ENCODE measurements around the gene GPSM1.

Gene GPSM1

DNA sequence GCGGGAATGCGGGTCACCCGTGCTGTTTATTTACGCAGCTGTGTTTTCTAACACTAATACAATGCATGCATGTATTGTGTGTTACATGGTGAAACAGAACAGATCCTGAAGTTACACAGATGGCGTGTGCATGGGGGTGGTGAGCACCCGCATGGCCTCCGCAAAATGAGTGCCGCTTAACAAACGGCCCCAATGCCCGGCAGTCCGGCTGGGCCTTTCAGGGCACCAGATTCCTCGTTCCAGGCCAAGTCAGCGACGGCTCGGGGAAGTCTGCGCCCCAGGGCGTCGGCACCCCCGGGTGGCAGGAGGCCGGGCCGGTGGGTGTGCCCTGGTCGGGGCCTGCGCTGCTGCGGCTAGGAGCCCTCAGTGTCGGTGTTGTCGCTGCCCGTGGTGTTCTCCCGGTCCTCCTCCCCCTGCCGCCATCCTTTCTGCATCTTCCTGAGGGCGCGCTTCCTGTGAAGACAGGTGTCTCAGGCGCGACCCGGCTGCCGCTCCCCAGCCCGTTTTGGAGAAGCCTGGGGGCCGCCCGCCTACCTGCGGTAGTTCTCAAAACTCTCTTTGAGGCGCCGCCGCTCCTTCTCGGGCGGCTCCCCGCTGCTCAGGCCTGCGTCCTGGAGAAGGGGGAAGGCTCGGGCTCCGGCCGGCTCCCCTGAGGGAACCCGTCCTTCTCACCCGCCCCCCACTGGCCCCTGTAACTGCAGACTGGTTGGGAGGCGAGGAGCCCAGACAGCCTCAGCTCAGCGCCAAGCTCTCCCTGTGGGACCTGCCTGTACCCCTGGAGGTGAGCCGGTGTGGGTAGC is 36.8 kb downstream of the GPSM1 start:
- no peak for ATAC-seq

DNA sequence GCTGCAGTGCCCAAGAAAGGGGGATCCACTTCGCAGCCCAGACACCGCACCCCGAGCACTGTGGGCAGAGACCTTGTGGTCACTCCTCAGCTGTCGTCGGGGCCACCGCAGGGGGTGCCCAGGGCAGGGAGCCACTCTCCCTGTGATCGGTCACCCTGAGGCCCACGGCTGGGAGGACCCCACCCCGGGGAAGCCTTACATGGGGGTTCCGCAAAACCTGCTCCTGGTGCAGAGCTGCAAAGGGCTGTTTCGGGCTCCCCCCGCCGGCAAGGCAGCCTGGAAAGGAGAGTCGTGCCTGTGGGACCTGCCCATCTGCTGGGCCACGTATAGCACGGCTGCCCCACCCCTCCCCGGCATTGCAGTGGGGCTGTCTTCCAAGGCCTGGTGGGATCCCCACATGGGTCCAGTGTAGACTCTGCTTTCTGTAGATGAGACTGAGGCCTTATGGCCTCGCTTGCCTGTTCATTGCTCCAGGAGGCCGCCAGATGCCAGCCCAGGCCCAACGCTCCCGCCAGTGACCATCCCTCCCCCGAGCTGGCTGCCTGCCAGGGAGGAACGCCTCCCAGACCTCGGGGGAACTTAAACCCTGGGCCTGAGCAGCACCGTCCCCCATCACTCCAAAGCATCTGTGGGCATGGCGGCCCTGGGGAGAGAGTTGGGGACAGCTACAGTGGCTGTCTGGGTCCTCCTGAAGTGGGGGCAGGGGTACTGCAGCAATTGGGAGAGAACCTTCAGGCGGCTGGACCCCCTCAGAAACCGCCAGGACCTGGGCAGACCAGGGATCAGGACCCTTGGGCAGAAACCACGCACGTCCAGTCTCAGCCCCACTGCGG is 37.8 kb downstream of the GPSM1 start:
- no peak for ATAC-seq

DNA sequence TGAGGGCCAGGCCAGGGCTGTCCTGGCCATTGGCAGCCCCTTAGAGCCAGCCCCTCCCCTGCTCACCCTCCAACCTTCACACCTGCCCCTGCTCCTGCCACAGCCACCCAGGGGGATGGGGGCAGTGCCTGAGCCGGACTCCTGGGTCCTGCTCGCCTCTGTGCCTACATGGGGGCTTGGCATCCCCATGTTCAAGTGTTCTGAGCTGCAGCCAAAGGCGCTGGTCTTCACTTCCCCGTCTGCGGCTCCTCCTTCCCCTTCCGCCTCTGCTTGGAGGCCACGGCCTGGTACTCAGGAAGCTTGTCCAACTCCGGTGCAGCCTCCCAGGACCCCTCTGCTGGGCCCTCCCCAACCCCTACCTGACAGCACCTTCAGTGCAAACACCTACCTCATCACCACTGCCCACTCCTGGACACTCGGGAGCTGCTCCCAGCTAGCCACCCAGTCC is 38.5 kb downstream of the GPSM1 start:
- ATAC-seq, result no peak

DNA sequence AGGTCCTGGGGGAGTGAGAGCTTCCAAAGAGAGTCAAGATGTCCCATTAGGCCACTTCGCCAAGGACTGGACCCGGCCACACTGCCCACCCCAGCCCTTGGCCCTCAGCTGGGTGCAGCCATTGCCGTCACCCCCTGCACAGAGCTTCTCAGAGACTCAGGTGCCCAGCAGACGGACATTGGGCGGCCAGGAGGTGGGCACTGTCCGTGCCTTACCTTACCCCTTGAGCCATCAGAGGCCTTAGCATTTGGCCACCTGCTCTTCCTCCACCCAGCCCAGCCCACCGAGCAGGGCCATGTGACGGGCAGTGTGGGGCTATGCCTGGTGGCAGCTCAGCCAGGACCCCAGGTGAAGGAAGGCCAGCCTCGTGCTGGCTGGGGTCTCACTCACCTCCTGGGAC is 39.5 kb downstream of the GPSM1 start:
- ATAC-seq, result no peak

DNA sequence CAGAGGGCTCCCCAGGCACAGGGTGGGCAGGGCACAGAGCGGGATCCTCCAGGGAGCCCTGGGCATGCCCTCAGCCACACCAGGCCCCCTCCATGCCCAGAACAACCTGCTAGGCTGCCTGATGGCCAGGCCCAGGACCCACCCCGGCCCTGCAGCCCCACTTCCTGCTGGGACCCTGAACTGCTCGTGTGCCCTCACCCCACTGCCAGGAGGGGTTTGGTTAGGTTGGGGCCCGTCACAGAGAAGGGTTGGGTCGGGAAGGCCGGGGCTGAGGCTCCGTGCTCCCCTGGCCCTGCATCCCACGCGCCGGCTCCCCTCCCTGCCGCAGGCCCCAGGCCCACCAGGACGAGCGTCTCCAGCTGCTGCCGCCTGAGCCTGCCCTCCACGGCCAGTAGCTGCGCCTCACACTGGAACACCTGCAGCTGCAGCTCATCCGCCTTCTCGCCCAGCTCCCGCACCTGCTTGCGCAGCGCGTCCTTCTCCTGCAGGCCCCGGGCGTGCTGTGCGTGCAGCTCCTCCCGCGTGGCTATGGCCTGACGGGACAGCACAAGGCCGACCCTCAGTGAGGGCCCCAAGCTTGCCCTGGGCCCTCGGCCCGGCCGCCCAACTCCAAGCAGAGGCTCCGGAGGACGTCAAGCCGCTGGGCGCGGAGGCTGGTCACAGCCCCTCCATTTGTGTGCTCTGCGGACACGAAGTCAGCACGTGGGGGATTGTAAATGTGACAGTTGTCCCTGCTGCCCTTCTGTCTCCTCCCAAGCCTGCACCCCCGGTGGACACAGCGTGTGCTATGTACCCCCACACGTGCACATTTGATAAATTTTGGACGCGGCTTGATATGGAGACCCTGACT is 40.2 kb downstream of the GPSM1 start:
- ATAC-seq, result no peak

DNA sequence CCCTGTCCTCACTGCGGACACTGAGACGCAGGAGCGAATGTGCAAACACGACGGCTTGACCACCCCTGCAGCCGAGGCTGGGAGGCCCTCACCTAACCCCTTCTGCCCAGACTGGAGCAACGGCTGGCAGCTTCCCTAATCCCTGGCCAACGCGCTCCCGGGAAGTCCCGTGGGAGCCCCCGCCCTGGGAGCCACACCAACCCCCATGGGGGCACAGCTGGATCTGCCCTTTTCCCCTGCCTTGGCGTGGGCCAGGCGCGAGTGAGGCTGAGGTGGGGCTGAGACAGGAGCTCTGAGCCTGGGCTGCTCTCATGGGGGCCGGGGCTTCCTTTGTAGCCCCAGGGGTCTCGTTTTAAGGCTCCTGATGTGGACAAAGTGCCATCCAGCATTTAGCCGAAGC is 40.9 kb downstream of the GPSM1 start:
- no peak for ATAC-seq

DNA sequence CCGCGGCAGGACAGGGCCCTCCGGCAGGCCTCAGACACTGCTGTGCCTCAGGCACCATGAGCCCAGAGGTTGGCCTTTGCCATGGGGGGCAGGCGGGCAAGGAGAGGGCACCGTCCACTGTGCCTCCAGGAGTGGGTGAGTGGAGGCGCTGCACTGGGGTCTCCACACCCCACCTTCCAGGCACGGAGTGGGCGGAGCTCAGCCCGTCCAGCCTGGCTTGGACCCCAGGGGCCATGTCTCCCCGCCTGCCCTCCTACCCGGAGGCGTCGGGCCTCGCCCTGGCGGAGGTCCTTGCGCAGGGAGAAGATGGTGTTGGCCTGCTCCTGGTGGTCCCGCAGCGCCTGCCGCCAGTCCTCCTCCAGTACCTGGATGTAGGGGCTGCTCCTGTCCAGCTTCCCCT is 42.7 kb downstream of the GPSM1 start:
- ATAC-seq, result no peak

DNA sequence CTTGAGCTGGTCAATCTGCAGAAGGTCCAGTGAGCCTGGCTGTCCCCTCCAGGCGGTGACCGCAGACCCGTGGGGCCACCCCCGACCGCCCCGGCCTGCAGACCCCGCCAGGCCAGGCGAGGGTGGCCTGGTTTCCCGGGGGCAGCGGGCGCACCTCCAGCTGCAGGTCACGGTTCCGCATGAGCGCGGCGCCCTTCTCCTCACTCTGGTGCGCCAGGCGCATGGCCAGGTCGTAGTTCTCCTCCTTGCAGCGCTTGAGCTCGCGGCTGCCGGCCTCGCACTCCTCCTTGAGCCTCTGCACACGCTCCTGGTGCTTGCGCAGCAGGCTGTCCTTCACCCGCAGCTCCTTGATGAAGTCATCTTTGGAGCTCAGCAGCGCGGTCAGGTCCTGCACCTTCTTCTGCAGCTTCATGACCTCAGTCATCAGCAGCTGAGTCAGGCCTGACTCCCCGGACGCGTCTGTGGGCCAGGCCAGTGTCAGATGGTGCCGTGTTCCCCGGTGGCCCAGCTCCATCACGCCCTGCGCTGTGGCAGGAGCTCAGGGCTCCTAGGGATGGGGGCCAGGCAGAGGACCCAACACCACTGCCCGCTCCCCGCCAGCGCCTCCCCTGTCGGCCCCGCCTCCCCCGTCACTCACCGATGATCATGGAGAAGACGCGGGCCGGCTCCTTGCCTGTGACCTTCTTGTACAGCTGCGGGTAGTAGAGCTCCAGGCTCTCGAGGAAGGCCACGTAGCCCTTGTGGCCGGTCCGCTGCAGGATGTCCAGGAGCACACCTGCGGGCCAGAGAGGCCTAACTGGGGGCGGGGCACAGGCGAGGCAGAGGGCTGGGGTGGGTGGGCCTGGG is 43.6 kb downstream of the GPSM1 start:
- ATAC-seq, result no peak

DNA sequence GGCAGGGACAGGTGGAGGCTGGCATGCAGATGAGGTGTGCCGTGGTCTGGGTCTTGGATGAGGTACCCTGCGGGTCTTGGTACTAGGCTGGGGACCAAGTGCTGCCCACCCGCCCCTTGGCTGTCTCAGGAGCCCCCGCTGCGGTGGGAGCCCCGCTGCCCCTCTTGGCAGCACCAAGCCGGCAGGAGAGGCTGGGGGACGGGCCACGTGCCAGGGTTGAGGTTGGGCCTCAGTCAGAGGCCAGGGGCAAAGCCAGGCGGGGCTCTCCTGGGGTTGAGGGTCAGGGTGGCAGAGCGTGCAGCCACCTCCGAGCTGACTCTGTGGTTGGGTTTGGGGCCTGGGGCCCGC is 44.2 kb downstream of the GPSM1 start:
- ATAC-seq, result no peak

DNA sequence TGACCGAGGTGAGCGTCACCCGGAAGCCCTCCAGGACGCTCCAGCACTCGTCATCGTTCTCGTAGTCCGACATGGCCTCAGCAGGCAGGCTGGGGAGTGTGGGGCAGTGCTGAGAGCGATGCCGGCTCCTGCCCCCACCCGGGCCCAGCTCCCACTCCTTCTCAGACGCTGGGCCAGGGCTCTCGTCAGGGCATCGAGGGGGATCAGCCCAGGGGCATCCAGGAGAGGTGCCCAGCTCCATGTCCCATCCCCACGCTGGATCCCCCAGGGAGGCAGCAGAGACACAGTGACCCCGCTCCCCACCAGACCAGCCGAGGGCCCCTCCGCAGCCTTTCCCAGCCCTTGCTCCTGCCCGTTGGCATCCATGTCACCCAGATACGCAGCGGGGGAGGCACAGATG is 44.7 kb downstream of the GPSM1 start:
- no peak for ATAC-seq

DNA sequence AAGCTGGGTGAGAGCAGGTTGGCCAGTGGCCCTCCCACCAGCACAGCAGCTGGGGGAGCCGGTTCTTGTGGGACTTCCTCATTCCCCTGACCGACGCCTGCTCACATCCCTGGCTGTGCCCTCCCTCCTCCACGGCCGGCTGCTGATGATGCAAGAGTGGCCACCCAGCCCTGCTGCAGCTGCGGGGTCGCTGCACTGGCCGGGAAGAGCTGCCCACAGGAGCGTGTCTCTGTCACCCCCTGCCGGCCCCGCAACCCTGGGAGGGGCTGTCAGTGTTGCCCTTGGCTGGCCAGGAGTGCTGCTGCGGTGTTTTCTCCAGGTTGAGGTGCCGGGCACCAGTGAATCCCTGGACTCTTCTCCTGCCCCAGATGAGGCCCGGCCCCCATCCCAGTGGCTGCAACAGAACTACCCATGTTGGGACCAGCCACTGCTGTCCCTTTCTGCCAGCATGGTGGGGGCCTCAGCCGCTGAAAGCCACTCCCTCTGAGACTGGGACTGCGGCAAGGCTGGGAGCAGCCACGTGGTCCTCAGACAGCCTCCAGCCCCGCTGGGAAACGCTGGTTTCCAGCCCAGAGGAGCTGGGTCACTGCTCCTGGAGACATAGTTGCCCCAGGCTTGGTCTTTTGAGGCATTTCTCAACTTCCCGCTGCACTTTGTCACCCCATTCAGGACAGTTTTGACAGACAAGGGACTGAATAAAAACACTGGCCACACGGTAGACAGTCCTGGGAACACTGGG is 45.4 kb downstream of the GPSM1 start:
- peak in 1 of 2 donors; percentile 16 for ATAC-seq

DNA sequence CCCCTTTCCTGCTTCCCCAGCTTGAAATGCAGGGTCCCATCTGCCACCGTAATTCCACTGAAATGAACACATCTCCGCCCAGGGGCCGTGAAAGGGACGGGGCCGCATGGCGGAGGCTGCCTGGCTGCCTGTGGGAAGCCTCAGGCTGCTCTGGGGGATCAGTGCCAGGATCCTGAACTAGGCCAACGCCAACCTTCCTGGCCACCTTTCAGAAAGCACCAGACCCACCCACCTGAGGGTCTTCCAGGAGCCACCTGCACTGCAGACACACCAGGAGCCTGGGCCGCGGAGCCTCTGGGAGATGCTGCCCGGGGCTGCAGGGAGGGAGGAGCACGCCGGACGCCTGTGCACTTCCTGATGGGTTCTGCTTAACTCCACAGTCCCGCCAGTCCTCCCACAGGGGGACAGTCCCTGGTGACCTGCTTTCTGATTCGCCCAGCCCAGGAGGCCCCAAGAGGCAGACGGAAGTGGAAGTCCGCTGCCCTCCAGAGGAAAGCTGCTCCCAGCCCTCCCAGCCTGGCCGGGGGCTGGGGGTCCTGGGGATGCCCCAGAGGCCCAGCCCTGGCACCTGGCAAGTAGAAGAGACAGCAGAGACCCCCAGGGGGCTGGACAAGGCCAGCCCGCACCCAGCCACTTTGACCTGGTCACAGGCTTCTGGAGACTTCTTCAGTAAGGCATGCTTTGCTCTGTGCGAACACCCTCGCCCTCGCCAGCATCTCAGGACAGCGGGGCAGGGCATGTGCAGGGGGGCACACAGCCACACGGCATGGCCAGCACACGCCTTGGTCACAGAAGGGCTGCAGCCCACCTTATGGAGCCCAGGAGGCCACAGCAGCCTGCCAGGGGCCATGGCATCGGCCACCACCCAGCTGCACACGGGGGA is 46.2 kb downstream of the GPSM1 start, which contains the start of gene CARD9:
TSS of gene CARD9 (minus strand) at position 370 of the 883 bp plus-strand sequence. CDS start 1,591 bp downstream, outside the sequence.
- peak in 1 of 2 donors; percentile 42 for ATAC-seq

DNA sequence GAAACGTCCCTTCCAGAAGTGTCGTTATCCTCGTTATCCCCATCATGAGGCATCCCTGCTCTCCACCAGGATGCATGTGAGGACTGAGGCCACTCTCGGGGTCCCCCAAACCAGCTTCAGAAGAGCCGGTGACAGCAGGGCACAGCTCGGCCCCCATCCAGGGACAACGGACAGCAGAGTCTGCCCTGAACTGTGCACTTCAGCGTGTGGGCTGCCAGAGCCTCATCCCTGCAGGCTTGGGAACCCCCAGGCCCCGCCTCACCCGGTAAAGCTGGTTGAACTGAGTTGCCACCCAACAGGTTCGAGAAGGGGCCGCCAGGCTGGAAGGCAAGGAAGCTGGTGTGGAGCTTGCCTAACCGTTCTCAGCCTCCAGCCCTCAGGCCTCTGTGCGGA is 46.8 kb downstream of the GPSM1 start:
- peak in 1 of 2 donors; percentile 8 for ATAC-seq

DNA sequence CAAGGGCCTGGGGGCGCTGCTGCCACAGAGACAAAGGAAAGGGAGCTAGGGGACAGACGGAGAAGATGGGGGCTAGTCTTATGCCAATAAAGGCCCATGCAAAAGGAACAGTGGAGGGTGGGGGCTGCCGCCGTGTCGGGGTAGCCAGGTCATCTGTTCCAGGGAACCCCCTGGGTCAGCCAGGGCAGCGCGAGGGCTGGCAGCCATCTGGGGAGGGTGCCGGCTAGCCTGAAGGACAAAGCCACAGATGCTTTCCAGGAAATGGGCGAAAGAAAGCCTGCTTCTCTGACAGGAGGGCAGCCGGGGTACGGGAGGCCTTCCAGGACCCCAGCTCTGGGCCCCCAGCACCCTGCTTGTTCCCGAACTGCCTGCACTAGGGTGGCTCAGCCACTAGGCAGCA is 47.8 kb downstream of the GPSM1 start:
- ATAC-seq, result no peak

DNA sequence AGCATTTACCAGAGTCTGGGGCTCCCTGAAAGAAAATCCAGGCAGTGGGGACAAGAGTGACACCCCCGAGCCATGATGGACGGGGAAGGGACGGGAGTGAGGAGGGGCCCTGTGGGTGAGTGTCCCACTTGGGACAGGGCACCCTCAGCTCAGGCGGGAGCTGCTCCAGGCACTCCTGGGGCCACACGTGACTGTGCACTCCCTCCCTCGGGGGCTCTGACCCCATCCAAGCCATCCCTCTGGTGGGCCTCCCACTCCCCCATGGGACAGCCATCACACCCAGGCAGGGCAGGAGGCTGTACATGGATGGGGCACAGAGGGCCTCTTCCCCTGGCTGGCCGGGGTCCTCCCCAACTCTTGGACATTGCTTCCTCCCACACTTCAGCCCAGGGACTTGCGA is 49.1 kb downstream of the GPSM1 start:
- no peak for ATAC-seq

DNA sequence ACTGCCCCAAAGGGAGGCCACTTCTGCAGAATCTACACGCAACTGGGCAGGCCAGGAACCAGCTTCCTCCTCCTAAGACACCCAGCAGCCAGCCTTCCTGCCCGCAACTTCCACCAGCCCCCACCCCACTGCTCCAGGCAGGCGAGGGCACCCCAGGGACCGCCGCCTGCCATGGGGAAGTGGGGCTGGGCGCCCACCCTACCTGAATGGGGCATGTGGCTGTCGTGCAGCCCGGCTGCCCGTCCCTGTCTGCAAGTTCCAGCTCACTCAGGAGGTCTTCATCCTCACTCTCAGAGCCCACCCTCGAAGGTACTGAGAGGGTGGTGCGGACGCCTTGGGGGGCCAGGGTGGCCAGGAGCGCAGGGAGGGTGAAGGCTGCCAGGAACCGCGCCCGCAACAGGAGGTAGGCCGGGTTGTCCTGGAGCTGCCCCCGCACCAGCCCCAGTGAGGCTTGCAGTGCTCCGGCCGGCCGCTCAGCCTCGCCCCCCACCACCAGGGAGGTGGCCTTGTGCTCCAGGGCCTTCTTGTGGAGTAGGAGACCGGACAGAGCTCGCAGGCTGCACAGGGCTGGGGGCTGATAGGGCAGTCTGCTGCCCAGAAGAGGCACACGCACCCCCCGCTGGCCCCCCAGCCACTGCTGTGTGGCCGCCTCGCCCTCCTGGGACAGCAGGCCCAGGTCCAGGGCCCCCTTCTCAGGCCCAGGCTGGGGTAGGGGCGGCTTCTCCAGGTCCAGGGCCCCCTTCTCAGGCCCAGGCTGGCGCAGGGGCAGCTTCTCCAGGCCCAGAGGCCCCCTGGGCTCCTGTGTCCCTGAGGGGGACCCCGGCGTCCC is 50.2 kb downstream of the GPSM1 start:
- ATAC-seq, result no peak

DNA sequence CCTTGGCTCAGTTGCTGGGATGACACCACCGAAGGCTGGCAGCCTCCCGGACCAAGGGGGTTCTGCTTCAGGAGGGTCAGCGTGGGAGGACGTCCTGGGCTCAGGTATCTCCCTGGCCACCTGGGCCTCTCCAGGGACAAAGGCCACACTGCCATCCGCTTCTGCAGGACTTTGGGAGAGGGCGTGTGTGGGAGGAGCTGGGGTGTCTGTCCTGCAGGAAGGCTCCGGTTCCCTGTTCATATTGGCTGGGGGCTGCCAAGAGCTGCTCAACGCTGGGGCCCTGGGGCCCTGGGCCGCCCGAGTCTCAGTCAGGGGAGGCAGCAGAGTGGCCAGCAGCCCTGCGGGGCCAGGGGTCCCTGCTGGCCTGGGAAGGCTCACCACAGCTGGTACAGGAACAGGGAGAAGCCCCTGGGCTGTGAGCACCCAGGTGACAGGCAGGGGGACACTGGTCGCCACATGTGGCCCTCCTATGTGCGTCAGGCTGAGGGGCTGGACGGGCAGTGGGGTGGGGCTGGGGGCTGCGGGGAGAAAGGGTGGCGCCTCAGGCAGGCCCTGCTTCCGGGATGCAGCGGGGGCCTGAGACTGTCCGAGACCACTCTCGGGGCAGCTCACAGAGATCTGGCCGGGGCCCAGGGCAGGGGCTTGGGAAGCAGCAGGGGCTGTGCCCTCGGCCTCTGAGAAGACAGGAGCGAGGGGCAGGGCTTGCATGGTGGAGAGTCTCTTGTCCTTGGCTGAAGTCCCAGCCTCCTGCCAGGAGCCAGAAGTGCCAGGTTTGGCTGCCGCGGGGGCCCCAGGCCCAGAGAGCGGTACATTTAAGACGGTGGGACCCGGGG is 51.0 kb downstream of the GPSM1 start:
- ATAC-seq, result no peak

DNA sequence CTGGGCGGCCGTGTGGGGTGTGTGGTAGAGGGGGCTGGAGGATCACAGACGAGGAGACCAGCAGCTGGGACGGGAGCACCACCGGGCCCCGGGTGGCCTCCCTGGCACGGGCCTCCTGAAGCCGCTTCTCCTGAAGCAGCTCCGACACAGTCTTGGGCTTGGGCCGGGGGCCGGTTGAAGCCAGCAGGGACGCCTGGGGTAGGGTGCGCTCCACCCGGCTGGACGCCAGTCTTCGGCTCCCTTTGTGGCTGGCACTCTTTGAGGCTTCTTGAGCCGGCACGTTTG is 51.6 kb downstream of the GPSM1 start:
- no peak for ATAC-seq

DNA sequence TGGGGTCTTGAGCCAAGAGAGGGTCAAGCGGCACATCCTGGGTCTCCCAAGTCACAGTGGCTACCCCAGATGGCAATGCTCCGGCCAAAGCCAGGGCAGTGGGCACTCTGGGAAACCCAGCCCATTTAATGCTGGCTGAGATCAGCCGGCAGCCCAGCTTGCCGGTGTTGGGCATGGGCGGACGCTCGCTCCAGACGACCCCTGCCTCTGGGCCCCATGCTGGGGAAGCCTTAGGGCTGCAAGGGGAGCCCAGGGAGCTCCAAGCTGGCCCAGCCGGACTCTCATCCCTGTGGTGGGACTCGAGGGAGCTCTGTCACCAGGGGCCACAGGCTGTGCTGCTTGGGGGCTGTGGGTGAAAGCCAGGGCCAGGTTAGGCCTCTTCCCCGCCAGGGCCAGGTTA is 52.1 kb downstream of the GPSM1 start:
- no peak for ATAC-seq

Measured in activated CD4-positive, CD25-positive, alpha-beta regulatory T cell treated with anti-CD3 and anti-CD28 coated beads, Interleukin-2, amount 50 U/mL, for 24 hours (primary cell).